BLaER1 treated with 17β-estradiol and CSF1 and Interleukin-3, amounts not matched to agents 10 nM and 100 nM (cell line): Measurements from ENCODE around the gene MBNL2.
A peak's percentile ranks its signal among the peaks of the same experiment; 100 is the strongest.
"Not testable (repeated sequence)": the region's sequence is repeated elsewhere in the genome, so short reads cannot be mapped to it uniquely, and the experiment has no call there.

Experiments
- H3K27ac ChIP-seq, 11 experiments: shearing (Covaris generic); formaldehyde crosslinking; 2 replicates each; pipeline ENCODE4 v1.8.1; 2022
- H3K27me3 ChIP-seq, 11 experiments: shearing (Covaris generic); formaldehyde crosslinking; 2 replicates each; pipeline ENCODE4 v1.8.1; 2022
- H3K36me3 ChIP-seq, 11 experiments: shearing (Covaris generic); formaldehyde crosslinking; 2 replicates each; pipeline ENCODE4 v1.8.1; 2022
- H3K4me1 ChIP-seq, 10 experiments: shearing (Covaris generic); formaldehyde crosslinking; 2 replicates each; pipeline ENCODE4 v1.8.1; 2022
- H3K4me2 ChIP-seq, 11 experiments: shearing (Covaris generic); formaldehyde crosslinking; 2 replicates each; pipeline ENCODE4 v1.8.1; 2022
- H3K4me3 ChIP-seq, 10 experiments: shearing (Covaris generic); formaldehyde crosslinking; 2 replicates each; pipeline ENCODE4 v1.8.1; 2022
- H3K9ac ChIP-seq, 11 experiments: shearing (Covaris generic); formaldehyde crosslinking; 2 replicates each; pipeline ENCODE4 v1.8.1; 2022
- H3K9me3 ChIP-seq, 11 experiments: shearing (Covaris generic); formaldehyde crosslinking; replicated peaks in 1 of 11; 2 replicates each; pipeline ENCODE4 v1.8.1; 2022
- H4K20me1 ChIP-seq, 11 experiments: shearing (Covaris generic); formaldehyde crosslinking; 2 replicates each; pipeline ENCODE4 v1.8.1; 2022
- Cebpa-rat ChIP-seq, 11 experiments: shearing (Covaris generic); IDR thresholded peaks; 2 replicates each; pipeline ENCODE4 v1.8.1; 2022

MBNL2 gene

DNA sequence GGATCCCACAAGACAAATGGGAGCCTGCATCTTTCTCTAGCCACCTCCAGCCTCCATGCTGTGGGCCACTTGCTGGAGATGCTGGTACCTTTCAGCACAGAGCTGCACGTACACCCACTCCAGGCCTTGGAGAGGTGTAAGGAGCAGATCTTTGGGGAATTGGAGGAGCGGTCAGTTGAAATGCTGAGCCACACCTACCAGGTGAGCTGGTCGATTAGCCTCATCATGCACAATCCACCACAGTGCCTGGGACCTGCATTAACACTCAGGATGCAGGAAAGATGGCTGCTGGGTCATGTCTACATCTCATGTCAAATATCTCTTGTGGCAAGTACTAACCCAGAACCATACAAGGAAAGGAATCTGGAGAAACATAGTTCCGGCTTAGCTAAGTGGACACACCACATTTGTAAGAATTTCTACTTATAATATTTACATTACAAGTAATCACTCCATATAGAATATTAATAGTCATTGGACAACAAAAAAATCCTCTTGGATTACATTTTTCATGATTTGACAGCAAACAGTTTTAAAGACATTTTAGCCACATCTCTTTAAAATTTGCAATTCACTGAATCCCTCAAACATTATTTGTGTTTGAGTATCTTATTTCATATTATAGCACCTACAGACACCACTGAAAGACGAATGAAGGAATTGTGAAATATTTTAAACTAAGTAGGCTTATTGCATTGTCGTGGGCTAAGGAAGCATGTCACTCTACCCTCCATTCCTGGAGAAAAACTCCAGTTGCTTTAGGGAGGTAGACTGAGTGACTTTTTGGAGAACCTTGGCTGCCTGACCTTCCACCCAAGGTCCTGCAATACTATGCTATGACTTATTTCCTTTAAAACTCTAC is 21.8 kb upstream of the MBNL2 start:
- H3K27me3 ChIP-seq = no peaks in the 10 kb centered on the region
- TF ChIP-seq Cebpa-rat (IDR thresholded peaks at IDR 0.05) = no peak
- 0 out of 20 replicates have a peak, but pooled peaks cover 0 to 5% (median 0%) of the 10 kb centered on the region in 10 experiments for H3K4me1 ChIP-seq
- no peaks in the 10 kb centered on the region for H3K36me3 ChIP-seq
- no peak overlapping the region for H3K9ac ChIP-seq
- no peak overlapping the region for H3K4me3 ChIP-seq
- no peak overlapping the region for H3K27ac ChIP-seq
- no peaks in the 10 kb centered on the region for H4K20me1 ChIP-seq
- 0 out of 22 replicates have a peak overlapping the region, but pooled peaks of 2 of the 11 experiments have one; percentile 1 to 5 for H3K4me2 ChIP-seq
- peaks cover 0 to 5% (median 0%) of the 10 kb centered on the region in 11 experiments; a peak in 4 of 22 replicates for H3K9me3 ChIP-seq

GRCh38 chr13:97202761-97203160 is 19.4 kb upstream of the MBNL2 start:
- Histone ChIP-seq H3K4me1 (0 out of 20 replicates have a peak, but pooled peaks cover 0 to 5% (median 0%) of the 10 kb centered on the region in 10 experiments), H3K36me3 (no peaks in the 10 kb centered on the region), H3K27ac (no peak overlapping the region), H3K9ac (no peak overlapping the region), H4K20me1 (no peaks in the 10 kb centered on the region), H3K4me2 (no peak overlapping the region), H3K4me3 (no peak overlapping the region), H3K9me3 (peaks cover 10 to 21% (median 12%) of the 10 kb centered on the region in 11 experiments), H3K27me3 (peaks cover 0 to 1% (median 0%) of the 10 kb centered on the region in 11 experiments; a peak in 1 of 22 replicates)
- TF ChIP-seq Cebpa-rat (IDR thresholded peaks at IDR 0.05) = peak in 2 of 11 experiments; percentile 22 to 35; a peak in 2 of 22 replicates

- no peak overlapping the region for H3K4me3 ChIP-seq
- peaks cover 0 to under 1% (median 0%) of the 10 kb centered on the region in 11 experiments; a peak in 1 of 22 replicates for H4K20me1 ChIP-seq
- H3K36me3 ChIP-seq = no peaks in the 10 kb centered on the region
- no peak overlapping the region for H3K4me2 ChIP-seq
- no peak for TF ChIP-seq Cebpa-rat (IDR thresholded peaks at IDR 0.05)
- H3K4me1 ChIP-seq = peaks cover 9 to 17% (median 14%) of the 10 kb centered on the region in 10 experiments
- H3K9me3 ChIP-seq = peaks cover 14 to 27% (median 21%) of the 10 kb centered on the region in 11 experiments
- H3K27me3 ChIP-seq = peaks cover 0 to 23% (median 0%) of the 10 kb centered on the region in 11 experiments; a peak in 6 of 22 replicates
- no peak overlapping the region for H3K9ac ChIP-seq
- no peak overlapping the region for H3K27ac ChIP-seq
Observed at GRCh38 chr13:97205465-97205864, 16.7 kb upstream of the MBNL2 start.

DNA sequence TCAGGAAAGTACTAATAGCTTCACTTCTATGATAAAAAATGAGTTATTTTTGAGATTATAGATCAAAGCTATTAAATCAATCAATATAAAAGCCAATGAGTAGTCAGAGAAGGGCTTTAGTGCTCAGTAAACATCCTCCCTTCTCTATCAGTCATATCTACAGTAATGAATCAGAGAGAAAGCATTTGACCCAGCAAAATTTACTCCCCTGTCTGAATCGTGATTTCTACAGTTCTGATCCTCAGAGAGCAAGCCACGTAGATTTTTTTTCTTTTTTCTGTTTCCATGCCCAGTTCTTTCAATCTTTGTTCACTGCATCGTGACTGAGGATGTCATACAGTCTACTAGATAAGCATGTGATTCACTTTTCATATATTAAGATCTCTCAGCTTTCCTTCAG is 16.2 kb upstream of the MBNL2 start:
- H3K4me2 ChIP-seq = no peak overlapping the region
- no peak overlapping the region for H3K9ac ChIP-seq
- H3K27ac ChIP-seq = no peak overlapping the region

DNA sequence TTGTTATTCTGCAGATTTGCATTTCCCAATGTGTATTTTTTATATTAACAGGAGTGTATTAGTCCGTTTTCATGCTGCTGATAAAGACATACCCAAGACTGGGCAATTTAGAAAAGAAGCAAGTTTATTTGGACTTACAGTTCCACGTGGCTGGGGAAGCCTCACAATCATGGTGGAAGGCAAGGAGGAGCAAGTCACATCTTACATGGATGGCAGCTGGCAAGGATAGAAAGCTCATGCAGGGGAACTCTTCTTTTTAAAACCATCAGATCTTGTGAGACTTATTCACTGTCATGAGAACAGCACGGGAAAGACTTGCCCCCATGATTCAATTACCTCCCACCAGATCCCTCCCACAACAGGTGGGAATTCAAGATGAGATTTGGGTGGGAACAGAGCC is 14.9 kb upstream of the MBNL2 start:
- H3K4me3 ChIP-seq, H4K20me1 ChIP-seq, H3K9ac ChIP-seq, H3K27ac ChIP-seq, H3K36me3 ChIP-seq, H3K4me2 ChIP-seq: not testable (repeated sequence)
- peaks cover 0 to 35% (median 0%) of the 10 kb centered on the region in 11 experiments; a peak in 6 of 22 replicates for H3K27me3 ChIP-seq
- peaks cover 14 to 27% (median 21%) of the 10 kb centered on the region in 11 experiments for H3K9me3 ChIP-seq
- peaks cover 20 to 35% (median 32%) of the 10 kb centered on the region in 10 experiments for H3K4me1 ChIP-seq

More for the DNA sequence above, 16.2 kb upstream of the MBNL2 start:
- Histone ChIP-seq H3K27me3 (peaks cover 0 to 24% (median 0%) of the 10 kb centered on the region in 11 experiments; a peak in 6 of 22 replicates), H3K9me3 (peaks cover 14 to 27% (median 21%) of the 10 kb centered on the region in 11 experiments), H3K4me1 (peaks cover 15 to 22% (median 19%) of the 10 kb centered on the region in 10 experiments), H3K36me3 (no peaks in the 10 kb centered on the region), H3K4me3 (no peak overlapping the region), H4K20me1 (peaks cover 0 to 4% (median 0%) of the 10 kb centered on the region in 11 experiments; a peak in 1 of 22 replicates)
- no peak for TF ChIP-seq Cebpa-rat (IDR thresholded peaks at IDR 0.05)

- H3K4me1 ChIP-seq = peaks cover 30 to 61% (median 48%) of the 10 kb centered on the region in 10 experiments
- H3K9ac ChIP-seq = peak overlapping the region in 1 of 11 experiments; percentile 53; a peak in 4 of 22 replicates
- peaks cover 0 to 4% (median 0%) of the 10 kb centered on the region in 11 experiments; a peak in 1 of 22 replicates for H4K20me1 ChIP-seq
- TF ChIP-seq Cebpa-rat (IDR thresholded peaks at IDR 0.05) = no peak
- H3K4me2 ChIP-seq = peak overlapping the region; percentile 30 to 81 (median 75); a peak in 20 of 22 replicates
- H3K36me3 ChIP-seq = no peaks in the 10 kb centered on the region
- H3K27me3 ChIP-seq = peaks cover 0 to 37% (median 0%) of the 10 kb centered on the region in 11 experiments; a peak in 6 of 22 replicates
- no peak overlapping the region for H3K4me3 ChIP-seq
- peaks cover 14 to 25% (median 21%) of the 10 kb centered on the region in 11 experiments for H3K9me3 ChIP-seq
- peak overlapping the region in 6 of 11 experiments; percentile 14 to 75 (median 64); a peak in 8 of 22 replicates for H3K27ac ChIP-seq
Observed at GRCh38 chr13:97211300-97211699, 10.8 kb upstream of the MBNL2 start.

DNA sequence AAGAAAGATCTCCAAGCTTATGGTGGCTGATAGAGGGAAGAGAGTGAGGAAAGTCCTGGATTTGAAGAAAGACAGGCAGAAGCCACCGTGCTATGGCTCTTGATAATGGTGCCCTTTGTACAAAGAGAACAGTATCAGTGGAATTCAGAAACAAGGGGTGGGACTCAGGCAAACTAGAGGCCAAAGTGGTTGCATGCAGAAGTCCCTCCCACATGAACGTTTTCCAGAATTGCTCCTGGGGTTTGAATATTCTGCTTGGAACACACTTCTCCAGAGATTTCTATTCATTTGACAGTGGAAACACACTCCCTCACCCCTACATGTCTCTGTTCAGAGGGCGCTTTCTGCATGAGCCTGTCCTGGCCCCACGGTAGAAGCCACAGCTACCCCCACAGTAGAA is 10.1 kb upstream of the MBNL2 start:
- 0 out of 22 replicates have a peak overlapping the region, but pooled peaks of 1 of the 11 experiments have one; percentile 75 for H3K27ac ChIP-seq
- peaks cover 0 to 4% (median 0%) of the 10 kb centered on the region in 11 experiments; a peak in 1 of 22 replicates for H4K20me1 ChIP-seq
- peaks cover 0 to 37% (median 0%) of the 10 kb centered on the region in 11 experiments; a peak in 6 of 22 replicates for H3K27me3 ChIP-seq
- peaks cover 9 to 21% (median 16%) of the 10 kb centered on the region in 11 experiments for H3K9me3 ChIP-seq
- peaks cover 30 to 61% (median 48%) of the 10 kb centered on the region in 10 experiments for H3K4me1 ChIP-seq
- no peak overlapping the region for H3K9ac ChIP-seq
- H3K4me3 ChIP-seq = no peak overlapping the region
- H3K4me2 ChIP-seq = peak overlapping the region in 7 of 11 experiments; percentile 26 to 81 (median 75); a peak in 8 of 22 replicates
- H3K36me3 ChIP-seq = no peaks in the 10 kb centered on the region
- TF ChIP-seq Cebpa-rat (IDR thresholded peaks at IDR 0.05) = no peak

DNA sequence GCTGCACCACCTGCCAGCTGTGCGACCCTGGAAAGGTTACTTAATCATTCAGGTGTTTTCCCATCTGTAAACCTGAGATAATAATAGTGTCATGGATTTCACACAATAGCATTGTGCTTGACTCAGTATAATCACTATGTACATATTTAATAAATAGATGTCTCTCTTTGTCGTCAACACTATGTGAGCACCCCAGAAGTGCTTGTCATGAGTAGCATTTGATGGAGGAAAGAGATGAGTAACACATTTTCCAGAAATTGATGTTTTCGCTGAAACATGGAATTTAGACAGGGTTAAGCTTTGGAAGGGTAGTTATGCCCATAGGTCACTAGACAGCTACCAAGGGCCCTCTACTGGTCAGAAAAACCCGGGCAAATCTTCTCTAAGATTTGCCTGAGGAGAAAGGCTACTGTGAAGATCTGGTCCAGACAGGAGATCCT is 9.5 kb upstream of the MBNL2 start:
- Histone ChIP-seq H3K36me3 (no peaks in the 10 kb centered on the region), H3K4me2 (peak overlapping the region in 4 of 11 experiments; percentile 1 to 75 (median 73); a peak in 5 of 22 replicates), H4K20me1 (peaks cover 0 to 4% (median 0%) of the 10 kb centered on the region in 11 experiments; a peak in 1 of 22 replicates), H3K9ac (no peak overlapping the region), H3K27me3 (peaks cover 0 to 37% (median 0%) of the 10 kb centered on the region in 11 experiments; a peak in 6 of 22 replicates), H3K9me3 (peaks cover 3 to 15% (median 10%) of the 10 kb centered on the region in 11 experiments), H3K27ac (no peak overlapping the region), H3K4me3 (no peak overlapping the region), H3K4me1 (peaks cover 30 to 61% (median 48%) of the 10 kb centered on the region in 10 experiments)
- no peak for TF ChIP-seq Cebpa-rat (IDR thresholded peaks at IDR 0.05)
